H9 (cell line): ENCODE data around the gene GRIK4. TPM values are rescaled to one million over a fixed set of nuclear protein-coding genes. Genes with fewer than 3 reads are reported as not detected.

Experiments used
- DNase-seq: peaks from one replicate; pipeline ENCODE4 v3.0.0-alpha.2; 2017
- H2AFZ ChIP-seq: one replicate; pipeline ENCODE4 v1.6.1; 2013; ENCODE audit warnings: mild to moderate bottlenecking, low read length, control low read depth, moderate library complexity
- H2AK5ac ChIP-seq: 2 replicates; pipeline ENCODE4 v1.6.1; 2013; ENCODE audit warnings: low read length, control low read depth, mixed read lengths; ENCODE audit not compliant: insufficient read length
- H2BK120ac ChIP-seq: one replicate; pipeline ENCODE4 v1.6.1; 2013; ENCODE audit warnings: low read depth, mild to moderate bottlenecking, low read length, control low read depth, inconsistent platforms; ENCODE audit not compliant: poor library complexity, severe bottlenecking
- H2BK12ac ChIP-seq: 2 replicates; pipeline ENCODE4 v1.6.1; 2013; ENCODE audit warnings: low read length, control low read depth, mixed read lengths, low read depth; ENCODE audit not compliant: insufficient read length
- H2BK15ac ChIP-seq: 2 replicates; pipeline ENCODE4 v1.6.1; 2013; ENCODE audit warnings: low read depth, low read length, control low read depth
- H2BK20ac ChIP-seq: one replicate; pipeline ENCODE4 v1.6.1; 2013; ENCODE audit warnings: low read depth, mild to moderate bottlenecking, low read length, control low read depth, inconsistent platforms; ENCODE audit not compliant: poor library complexity, severe bottlenecking
- H2BK5ac ChIP-seq: 2 replicates; pipeline ENCODE4 v1.6.1; 2013; ENCODE audit warnings: low read length, control low read depth, mixed read lengths; ENCODE audit not compliant: insufficient read length
- H3K14ac ChIP-seq: 2 replicates; pipeline ENCODE4 v1.6.1; 2013; ENCODE audit warnings: low read length, control low read depth; ENCODE audit not compliant: insufficient read depth
- H3K18ac ChIP-seq: 2 replicates; pipeline ENCODE4 v1.6.1; 2013; ENCODE audit warnings: low read depth, mild to moderate bottlenecking, mixed read lengths, low read length, control low read depth; ENCODE audit not compliant: insufficient read length
- H3K23ac ChIP-seq: 2 replicates; pipeline ENCODE4 v1.6.1; 2013; ENCODE audit warnings: low read length, control low read depth, mixed read lengths, low read depth; ENCODE audit not compliant: insufficient read length
- H3K23me2 ChIP-seq: 2 replicates; pipeline ENCODE4 v1.6.1; 2013; ENCODE audit warnings: low read depth, mild to moderate bottlenecking, mixed read lengths, low read length, control low read depth; ENCODE audit not compliant: insufficient read length, poor library complexity, severe bottlenecking
- H3K27ac ChIP-seq: 2 replicates; pipeline ENCODE4 v1.5.1; 2013; ENCODE audit warnings: low read length, control low read depth, mixed read lengths, low read depth; ENCODE audit not compliant: insufficient read length
- H3K27me3 ChIP-seq: 2 replicates; pipeline ENCODE4 v1.6.1; 2013; ENCODE audit warnings: low read length, control low read depth, inconsistent platforms; ENCODE audit not compliant: insufficient read depth
- H3K4ac ChIP-seq: 2 replicates; pipeline ENCODE4 v1.6.1; 2013; ENCODE audit warnings: low read depth, mild to moderate bottlenecking, control low read depth, inconsistent platforms, low read length, moderate library complexity
- H3K4me1 ChIP-seq: 2 replicates; pipeline ENCODE4 v1.6.1; 2013; ENCODE audit warnings: low read length, control low read depth, inconsistent platforms; ENCODE audit not compliant: insufficient read depth
- H3K4me2 ChIP-seq: 2 replicates; pipeline ENCODE4 v1.6.1; 2013; ENCODE audit warnings: low read length, control low read depth, mixed read lengths; ENCODE audit not compliant: insufficient read length, insufficient read depth
- H3K56ac ChIP-seq: 2 replicates; pipeline ENCODE4 v1.6.1; 2013; ENCODE audit warnings: low read depth, mild to moderate bottlenecking, mixed read lengths, low read length, control low read depth; ENCODE audit not compliant: insufficient read length
- H3K79me1 ChIP-seq: 2 replicates; pipeline ENCODE4 v1.6.1; 2013; ENCODE audit warnings: low read depth, mild to moderate bottlenecking, moderate library complexity, low read length, control low read depth, inconsistent platforms; ENCODE audit not compliant: insufficient read depth, poor library complexity, severe bottlenecking
- H3K79me2 ChIP-seq: 2 replicates; pipeline ENCODE4 v1.6.1; 2013; ENCODE audit warnings: low read length, control low read depth, inconsistent platforms; ENCODE audit not compliant: insufficient read depth
- H3K9ac ChIP-seq: 2 replicates; pipeline ENCODE4 v1.6.1; 2013; ENCODE audit warnings: low read length, control low read depth, mixed read lengths; ENCODE audit not compliant: insufficient read length; ENCODE audit errors: extremely low read depth
- H3K9me3 ChIP-seq: one replicate; pipeline ENCODE4 v1.6.1; 2013; ENCODE audit warnings: low read depth, low read length, inconsistent platforms; ENCODE audit not compliant: control insufficient read depth
- H3T11ph ChIP-seq: one replicate; pipeline ENCODE4 v1.6.1; 2013; ENCODE audit warnings: mild to moderate bottlenecking, low read length, control low read depth, inconsistent platforms
- H4K20me1 ChIP-seq: one replicate; pipeline ENCODE4 v1.6.1; 2013; ENCODE audit not compliant: control insufficient read depth, insufficient read length, insufficient read depth
- H4K5ac ChIP-seq: 2 replicates; pipeline ENCODE4 v1.6.1; 2013; ENCODE audit warnings: low read depth, mild to moderate bottlenecking, mixed read lengths, low read length, control low read depth; ENCODE audit not compliant: insufficient read length
- H4K8ac ChIP-seq: replicated peaks from 2 replicates; pipeline ENCODE4 v1.6.1; 2013; ENCODE audit warnings: low read length, control low read depth, mixed read lengths, low read depth; ENCODE audit not compliant: insufficient read length
- H4K91ac ChIP-seq: 2 replicates; pipeline ENCODE4 v1.6.1; 2013; ENCODE audit warnings: low read depth, mild to moderate bottlenecking, moderate library complexity, mixed read lengths, low read length, control low read depth; ENCODE audit not compliant: insufficient read length
- H3K27ac Mint-ChIP-seq, 3 experiments: 2 replicates in 2 of 3; 3 replicates in 1 of 3; pipeline ENCODE4 v1.8.0; 2020 to 2021; ENCODE audit warnings: mixed read lengths in 3 of 3, mild to moderate bottlenecking in 1 of 3, moderate library complexity in 1 of 3
- H3K27me3 Mint-ChIP-seq: 2 replicates; pipeline ENCODE4 v1.8.0; 2021; ENCODE audit warnings: low read depth, mild to moderate bottlenecking, moderate library complexity, mixed read lengths
- H3K36me3 Mint-ChIP-seq, 3 experiments: 2 replicates in 2 of 3; 3 replicates in 1 of 3; pipeline ENCODE4 v1.8.0; 2020 to 2021; ENCODE audit warnings: low read depth in 3 of 3, mixed read lengths in 3 of 3; ENCODE audit not compliant: insufficient read depth in 1 of 3
- H3K4me1 Mint-ChIP-seq, 2 experiments: 2 replicates each; pipeline ENCODE4 v1.8.0; 2020; ENCODE audit warnings: mixed read lengths in 2 of 2
- H3K4me3 Mint-ChIP-seq, 2 experiments: 2 replicates in 1 of 2; 3 replicates in 1 of 2; pipeline ENCODE4 v1.8.0; 2020 to 2021; ENCODE audit warnings: mild to moderate bottlenecking in 2 of 2, mixed read lengths in 2 of 2, moderate library complexity in 1 of 2
- H3K9me3 Mint-ChIP-seq, 2 experiments: 2 replicates in 1 of 2; 3 replicates in 1 of 2; pipeline ENCODE4 v1.8.0; 2020; ENCODE audit warnings: mild to moderate bottlenecking in 2 of 2, mixed read lengths in 2 of 2, moderate library complexity in 1 of 2
- CTCF ChIP-seq: fragments of 200-600 bp; sonication (generic); conservative IDR thresholded peaks from 3 replicates; pipeline ENCODE4 v1.8.0; 2021; ENCODE audit warnings: antibody characterized with exemption, mild to moderate bottlenecking
- WGBS: extraction: QIAGEN DNeasy Blood & Tissue Kit; methylation state at CpG from one replicate; pipeline ENCODE4 v1.1.7; 2013; ENCODE audit warnings: missing lambda C conversion rate, low lambda C conversion rate, mixed read lengths; ENCODE audit not compliant: insufficient read length; ENCODE audit errors: extremely low coverage; 5-methylcytosine and 5-hydroxymethylcytosine counted together
- total RNA-seq: library from RNA; stranded (reverse); gene quantifications from 2 replicates; pipeline ENCODE4 v1.2.1, GENCODE V29; 2021

Gene GRIK4
- total RNA-seq, 1 experiment from 2014 or later = 2.3 TPM

GRCh38 chr11:120875986-120876385 is 364.4 kb downstream of the GRIK4 start:
- H4K8ac ChIP-seq = no peak overlapping the region
- no peak overlapping the region for H2BK15ac ChIP-seq
- H2AFZ ChIP-seq = no peak overlapping the region
- no peak overlapping the region for H4K5ac ChIP-seq
- H3K79me1 ChIP-seq = no peaks in the 10 kb centered on the region
- no peak overlapping the region for H3T11ph ChIP-seq
- H2AK5ac ChIP-seq = no peak overlapping the region
- peaks cover 4% of the 10 kb centered on the region in 2 experiments; a peak in 4 of 5 replicates for H3K9me3 Mint-ChIP-seq
- no peak overlapping the region for H2BK120ac ChIP-seq
- TF ChIP-seq CTCF = no peak
- H3K36me3 Mint-ChIP-seq = peaks cover 5 to 13% (median 9%) of the 10 kb centered on the region in 3 experiments
- no peak overlapping the region for H3K27ac ChIP-seq
- no peaks in the 10 kb centered on the region for H3K79me2 ChIP-seq
- H3K4me3 Mint-ChIP-seq = no peak overlapping the region
- no peak overlapping the region for H2BK20ac ChIP-seq
- H3K27me3 Mint-ChIP-seq = no peaks in the 10 kb centered on the region
- H3K27ac Mint-ChIP-seq = no peak overlapping the region
- H3K9me3 ChIP-seq = no peaks in the 10 kb centered on the region
- no peak overlapping the region for H2BK12ac ChIP-seq
- no peaks in the 10 kb centered on the region for H3K4me1 ChIP-seq
- no peak overlapping the region for H2BK5ac ChIP-seq
- H3K18ac ChIP-seq = no peak overlapping the region
- no peaks in the 10 kb centered on the region for H3K27me3 ChIP-seq
- no peak for DNase-seq
- no peak overlapping the region for H3K4ac ChIP-seq
- WGBS = 91% methylated on average over 1 of the region's 1 CpG
- no peak overlapping the region for H3K14ac ChIP-seq
- H3K4me2 ChIP-seq = no peak overlapping the region
- H3K23me2 ChIP-seq = no peaks in the 10 kb centered on the region
- H4K91ac ChIP-seq = no peak overlapping the region
- H4K20me1 ChIP-seq = no peaks in the 10 kb centered on the region
- H3K23ac ChIP-seq = no peak overlapping the region
- H3K9ac ChIP-seq = no peak overlapping the region
- H3K4me1 Mint-ChIP-seq = peaks cover 9 to 10% of the 10 kb centered on the region in 2 experiments
- H3K56ac ChIP-seq = no peak overlapping the region
